AG04450 (cell line): ENCODE data around the gene FLRT3. TPM values are rescaled to one million over a fixed set of nuclear protein-coding genes. Genes with fewer than 3 reads are reported as not detected.

Source experiments
- CTCF ChIA-PET: fragments of 300-600, 350-600 bp; formaldehyde crosslinking; extraction: SDS; loops from one replicate; lab custom pipeline; 2022; ENCODE audit warnings: antibody characterized with exemption, inconsistent platforms; lab: Charles Lee
- POLR2A ChIA-PET: fragments of 350-600 bp; formaldehyde crosslinking; extraction: SDS; loops from one replicate; lab custom pipeline; 2021; ENCODE audit warnings: antibody characterized with exemption, inconsistent platforms; lab: Yijun Ruan, JAX
- DNase-seq: peaks from one replicate; pipeline ENCODE4 v3.0.0-alpha.2; 2011; ENCODE audit warnings: low read depth, low spot score
- H3K27ac ChIP-seq: one replicate; pipeline ENCODE4 v1.5.1; 2012; ENCODE audit warnings: low read depth, low read length, control low read depth
- H3K27me3 ChIP-seq: one replicate; pipeline ENCODE4 v1.6.0; 2012; ENCODE audit warnings: low read length; ENCODE audit not compliant: control insufficient read depth, insufficient read depth
- H3K4me3 ChIP-seq: 2 replicates; pipeline ENCODE4 v1.5.1; 2011; ENCODE audit warnings: mild to moderate bottlenecking, low read depth, low read length, control low read depth
- H3K9me3 ChIP-seq: 2 replicates; pipeline ENCODE4 v1.5.1; 2012; ENCODE audit warnings: low read length; ENCODE audit not compliant: control insufficient read depth, insufficient read depth
- CTCF ChIP-seq: IDR thresholded peaks from 2 replicates; pipeline ENCODE4 v1.5.1; 2011; ENCODE audit warnings: low read depth, low read length, control low read depth, inconsistent platforms
- polyA plus RNA-seq: library from polyadenylated mRNA; depleted of rRNA; stranded (reverse); fragments of >200 nt; gene quantifications from 2 replicates; pipeline ENCODE4 v1.2.3, GENCODE V29; 2011

Gene FLRT3
- polyA plus RNA-seq, 1 experiment: 3.0 TPM

GRCh38 chr20:14341801-14342200 is 4.4 kb upstream of the FLRT3 start:
- Histone ChIP-seq H3K27ac (no peak overlapping the region), H3K4me3 (no peak overlapping the region), H3K9me3 (no peaks in the 10 kb centered on the region), H3K27me3 (no peaks in the 10 kb centered on the region)
- ChIA-PET POLR2A (no interaction called here), CTCF (interaction anchor here (1.4 kb wide), 1 partner anchor 10 kb away, joined by 3 read pairs; no protein-coding TSS in a partner anchor)
- no peak for DNase-seq
- TF ChIP-seq CTCF: no peak

- ChIA-PET POLR2A (interaction anchor here (0.6 to 2.0 kb wide), 3 partner anchors 225 to 1350 kb away, joined by 4 to 10 read pairs (median 9); no protein-coding TSS in a partner anchor), CTCF (interaction anchor here (0.6 to 6.0 kb wide), 35 partner anchors 8 to 616 kb away, joined by 3 to 72 read pairs (median 5); no protein-coding TSS in a partner anchor)
- H3K4me3 ChIP-seq: peak overlapping the region; percentile 63
- no peak overlapping the region for H3K27ac ChIP-seq
- no peak for DNase-seq
- no peak for TF ChIP-seq CTCF
- no peaks in the 10 kb centered on the region for H3K27me3 ChIP-seq
- no peaks in the 10 kb centered on the region for H3K9me3 ChIP-seq
These were observed 726 bp downstream of the FLRT3 start for GRCh38 chr20:14336686-14337085.

DNA sequence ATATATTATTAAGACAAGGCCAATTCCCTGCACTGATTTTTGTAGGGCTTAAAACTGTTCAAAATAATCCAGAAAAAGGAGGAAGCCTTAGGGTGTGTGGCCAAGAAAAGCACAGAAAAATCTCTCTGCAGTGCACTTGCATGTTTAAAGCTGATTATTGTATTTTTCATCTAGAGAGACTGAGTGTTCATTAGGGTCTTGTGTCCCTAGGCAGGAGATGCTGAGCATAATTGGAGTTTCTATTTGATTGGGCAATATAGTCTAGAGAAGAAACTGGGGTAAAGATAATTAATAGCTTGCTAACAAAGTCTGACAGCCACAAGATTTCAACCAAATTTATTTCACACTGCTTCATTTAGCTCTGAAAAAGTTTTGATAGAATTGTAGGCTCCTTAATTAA is 2.4 kb downstream of the FLRT3 start:
- CTCF ChIA-PET: interaction anchor here (0.6 to 6.0 kb wide), 10 partner anchors 146 to 1319 kb away, joined by 3 to 72 read pairs (median 4); no protein-coding TSS in a partner anchor
- H3K9me3 ChIP-seq: no peaks in the 10 kb centered on the region
- no peaks in the 10 kb centered on the region for H3K27me3 ChIP-seq
- H3K4me3 ChIP-seq: no peak overlapping the region
- POLR2A ChIA-PET: no interaction called here
- TF ChIP-seq CTCF: no peak
- no peak overlapping the region for H3K27ac ChIP-seq
- no peak for DNase-seq

DNA sequence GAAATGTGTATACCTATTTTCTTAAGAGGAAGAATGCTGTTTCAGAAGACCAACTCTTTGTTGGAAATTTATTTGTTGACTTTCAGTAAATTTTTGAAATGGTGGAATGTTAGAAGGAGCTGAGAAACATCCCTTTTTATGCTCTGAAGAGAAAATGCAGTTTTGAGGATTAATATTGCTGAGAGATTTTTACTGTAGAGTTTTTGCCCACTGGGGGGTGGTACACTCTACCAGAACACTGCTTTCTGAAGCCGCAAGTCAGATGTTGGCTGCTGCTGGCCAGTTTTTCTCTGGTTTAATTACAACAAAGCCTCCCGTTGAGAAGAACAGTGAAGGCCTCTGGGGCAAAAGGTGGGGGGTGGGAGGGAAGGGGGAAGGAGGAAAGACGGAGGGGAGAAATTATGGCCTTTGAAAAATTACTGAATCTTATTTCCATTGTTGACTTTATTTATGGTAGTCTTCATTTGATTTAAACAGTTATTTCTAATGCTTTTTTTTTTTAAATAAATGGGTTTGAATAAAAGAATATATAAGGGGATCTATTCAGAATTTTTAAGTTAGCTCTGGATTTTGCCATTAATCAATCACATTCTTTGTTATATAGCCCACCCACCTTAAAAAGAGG is 3.0 kb downstream of the FLRT3 start:
- ChIA-PET CTCF (interaction anchor here (0.6 to 6.0 kb wide), 17 partner anchors 34 to 1318 kb away, joined by 3 to 72 read pairs (median 3); no protein-coding TSS in a partner anchor), POLR2A (no interaction called here)
- H3K9me3 ChIP-seq: no peaks in the 10 kb centered on the region
- no peak overlapping the region for H3K27ac ChIP-seq
- no peak overlapping the region for H3K4me3 ChIP-seq
- H3K27me3 ChIP-seq: no peaks in the 10 kb centered on the region
- DNase-seq: peak; percentile 15
- TF ChIP-seq CTCF: peak; percentile 66

DNA sequence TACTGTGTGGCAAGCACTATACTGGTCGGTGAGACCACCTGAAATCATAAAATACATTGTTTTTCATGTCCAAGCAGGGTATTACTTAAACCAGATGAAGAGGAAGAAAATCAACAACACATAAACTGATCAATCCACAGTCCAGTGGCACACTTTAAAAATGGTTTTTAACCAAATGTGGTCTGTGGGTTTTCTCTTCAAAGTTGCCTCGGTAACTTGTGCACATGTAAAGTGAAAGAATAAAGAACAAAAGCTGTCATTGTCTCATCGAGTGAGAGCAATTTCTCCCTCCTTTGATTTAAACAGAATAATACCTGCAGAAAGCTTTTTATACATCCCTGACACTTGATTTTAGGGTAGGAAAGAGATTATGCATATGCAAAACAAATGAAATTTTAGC is 3.7 kb downstream of the FLRT3 start:
- Histone ChIP-seq H3K27me3 (no peaks in the 10 kb centered on the region), H3K9me3 (no peaks in the 10 kb centered on the region), H3K27ac (no peak overlapping the region), H3K4me3 (no peak overlapping the region)
- POLR2A ChIA-PET: no interaction called here
- CTCF ChIA-PET: interaction anchor here (0.8 to 6.0 kb wide), 9 partner anchors 34 to 556 kb away, joined by 3 to 72 read pairs (median 4); no protein-coding TSS in a partner anchor
- no peak for DNase-seq
- no peak for TF ChIP-seq CTCF
